SK-N-SH (cell line): ENCODE measurements around the gene LOXL4. TPM values are rescaled to one million over a fixed set of nuclear protein-coding genes. Genes with fewer than 3 reads are reported as not detected.
A peak's percentile ranks its signal among the peaks of the same experiment; 100 is the strongest.

Experiments
- CTCF ChIA-PET: fragments of 300-600, 350-600 bp; formaldehyde crosslinking; extraction: SDS; loops from one replicate; lab custom pipeline; 2021; lab: Yijun Ruan, JAX
- POLR2A ChIA-PET: fragments of 350-600 bp; sonication (Branson Sonifier 250); formaldehyde crosslinking; extraction: SDS; loops from one replicate; lab custom pipeline; 2020; ENCODE audit warnings: antibody characterized with exemption, inconsistent platforms; lab: Yijun Ruan, JAX
- DNase-seq: peaks from one replicate; pipeline ENCODE4 v3.0.0; 2012
- H2AFZ ChIP-seq: fragments of 200-600 bp; sonication (generic); 2 replicates; pipeline ENCODE4 v1.8.1; 2016; ENCODE audit warnings: antibody characterized with exemption, mild to moderate bottlenecking, low read depth
- H3F3A ChIP-seq: fragments of 200-600 bp; sonication (generic); replicated peaks from 2 replicates; pipeline ENCODE3; 2016; ENCODE audit warnings: antibody characterized with exemption, mild to moderate bottlenecking; ENCODE audit not compliant: insufficient read depth
- H3K27ac ChIP-seq, 2 experiments: fragments of 200-500 bp in 1 of 2; fragments of 200-600 bp in 1 of 2; sonication (Bioruptor generic) in 1 of 2; sonication (generic), shearing (Covaris generic) in 1 of 2; 2 replicates each; pipeline versions ENCODE4 v1.5.1 to v1.6.1; 2014 to 2016; ENCODE audit warnings: low read depth in 2 of 2, inconsistent platforms in 1 of 2, low read length in 1 of 2, mild to moderate bottlenecking in 1 of 2, mixed read lengths in 1 of 2
- H3K27me3 ChIP-seq: fragments of 200-600 bp; sonication (generic), shearing (Covaris generic); 2 replicates; pipeline ENCODE4 v1.6.1; 2016; ENCODE audit warnings: mixed run types; ENCODE audit not compliant: insufficient read depth
- H3K36me3 ChIP-seq, 2 experiments: fragments of 200-500 bp in 1 of 2; fragments of 200-600 bp in 1 of 2; sonication (Bioruptor generic) in 1 of 2; sonication (generic) in 1 of 2; replicated peaks in 1 of 2; 2 replicates each; pipeline versions ENCODE3 to v1.5.1; 2014 to 2016; ENCODE audit warnings: low read length in 1 of 2, mild to moderate bottlenecking in 1 of 2; ENCODE audit not compliant: insufficient read depth in 2 of 2, control insufficient read depth in 1 of 2
- H3K4me1 ChIP-seq, 2 experiments: fragments of 200-500 bp in 1 of 2; fragments of 200-600 bp in 1 of 2; sonication (Bioruptor generic) in 1 of 2; sonication (generic), shearing (Covaris generic) in 1 of 2; 2 replicates each; pipeline versions ENCODE4 v1.5.1 to v1.6.1; 2014 to 2016; ENCODE audit warnings: low read depth in 1 of 2, low read length in 1 of 2, mixed run types in 1 of 2; ENCODE audit not compliant: insufficient read depth in 2 of 2, control insufficient read depth in 1 of 2
- H3K4me2 ChIP-seq: fragments of 200-600 bp; sonication (generic), shearing (Covaris generic); 2 replicates; pipeline ENCODE4 v1.6.1; 2017; ENCODE audit warnings: mixed run types
- H3K4me3 ChIP-seq, 2 experiments: fragments of 200-500 bp in 1 of 2; fragments of 200-600 bp in 1 of 2; sonication (Bioruptor generic) in 1 of 2; sonication (generic), shearing (Covaris generic) in 1 of 2; 2 replicates each; pipeline versions ENCODE4 v1.5.1 to v1.8.1; 2014 to 2016; ENCODE audit warnings: low read depth in 2 of 2, inconsistent platforms in 1 of 2, low read length in 1 of 2, mild to moderate bottlenecking in 1 of 2, mixed read lengths in 1 of 2, moderate library complexity in 1 of 2
- H3K79me2 ChIP-seq: fragments of 200-600 bp; sonication (generic); 2 replicates; pipeline ENCODE4 v1.8.1; 2017; ENCODE audit warnings: mild to moderate bottlenecking; ENCODE audit not compliant: insufficient read depth
- H3K9ac ChIP-seq: fragments of 200-600 bp; sonication (generic); 2 replicates; pipeline ENCODE4 v1.6.1; 2017; ENCODE audit warnings: mixed run types
- H3K9me2 ChIP-seq: fragments of 200-600 bp; sonication (generic); 2 replicates; pipeline ENCODE4 v1.6.1; 2017; ENCODE audit warnings: mixed run types
- H3K9me3 ChIP-seq: fragments of 200-600 bp; sonication (generic); 2 replicates; pipeline ENCODE4 v1.6.1; 2017; ENCODE audit warnings: mixed run types, mild to moderate bottlenecking, moderate library complexity
- H4K20me1 ChIP-seq: fragments of 200-600 bp; sonication (generic); 2 replicates; pipeline ENCODE4 v1.6.1; 2017; ENCODE audit warnings: mild to moderate bottlenecking, mixed run types; ENCODE audit not compliant: insufficient read depth
- CHD2 ChIP-seq: fragments of 150-350 bp; IDR thresholded peaks from 2 replicates; pipeline ENCODE4 v1.6.1; 2018; ENCODE audit warnings: low read length; ENCODE audit not compliant: partially characterized antibody
- CTCF ChIP-seq: fragments of 200-600 bp; sonication (generic); IDR thresholded peaks from 2 replicates; pipeline ENCODE4 v1.6.1; 2017; ENCODE audit warnings: antibody characterized with exemption, mild to moderate bottlenecking, moderate library complexity
- FOSL2 ChIP-seq: IDR thresholded peaks from 2 replicates; pipeline ENCODE4 v1.4.0; 2012; ENCODE audit warnings: low read depth, mild to moderate bottlenecking, moderate library complexity, borderline replicate concordance
- FOXJ3 ChIP-seq: sonication (generic); formaldehyde crosslinking; IDR thresholded peaks from 2 replicates; pipeline ENCODE4 v1.5.1; 2020; ENCODE audit warnings: mild to moderate bottlenecking, missing genetic modification reagents
- GABPA ChIP-seq: IDR thresholded peaks from 2 replicates; pipeline ENCODE4 v1.4.0; 2012; ENCODE audit warnings: low read depth, mild to moderate bottlenecking
- IRF3 ChIP-seq: fragments of 150-350 bp; IDR thresholded peaks from 2 replicates; pipeline ENCODE4 v1.6.1; 2016; ENCODE audit warnings: mild to moderate bottlenecking, low read depth, low read length
- JUND ChIP-seq: IDR thresholded peaks from 2 replicates; pipeline ENCODE4 v1.4.0; 2012
- MEF2A ChIP-seq: IDR thresholded peaks from 2 replicates; pipeline ENCODE4 v1.4.0; 2012; ENCODE audit warnings: low read depth, borderline replicate concordance
- NRF1 ChIP-seq: IDR thresholded peaks from 2 replicates; pipeline ENCODE4 v1.6.1; 2012; ENCODE audit warnings: low read depth, mild to moderate bottlenecking, low read length
- POLR2AphosphoS5 ChIP-seq: IDR thresholded peaks from 2 replicates; pipeline ENCODE4 v1.6.1; 2012; ENCODE audit warnings: low read depth, low read length
- RAD21 ChIP-seq: IDR thresholded peaks from 2 replicates; pipeline ENCODE4 v1.6.1; 2012; ENCODE audit warnings: mild to moderate bottlenecking, low read length
- RXRA ChIP-seq: IDR thresholded peaks from 2 replicates; pipeline ENCODE4 v1.4.0; 2012; ENCODE audit warnings: low read depth, mild to moderate bottlenecking, borderline replicate concordance
- SIN3A ChIP-seq: IDR thresholded peaks from 2 replicates; pipeline ENCODE4 v1.6.1; 2012; ENCODE audit warnings: low read depth, mild to moderate bottlenecking, low read length, moderate library complexity, borderline replicate concordance
- SMC3 ChIP-seq: IDR thresholded peaks from 2 replicates; pipeline ENCODE4 v1.6.1; 2012; ENCODE audit warnings: low read depth, low read length, improper control_type of control experiment
- TAF1 ChIP-seq: IDR thresholded peaks from 2 replicates; pipeline ENCODE4 v1.6.1; 2012; ENCODE audit warnings: low read depth, mild to moderate bottlenecking, low read length, moderate library complexity, borderline replicate concordance
- TEAD4 ChIP-seq: IDR thresholded peaks from 2 replicates; pipeline ENCODE4 v1.4.0; 2012; ENCODE audit warnings: mild to moderate bottlenecking, borderline replicate concordance; ENCODE audit not compliant: insufficient read depth
- USF1 ChIP-seq: IDR thresholded peaks from 2 replicates; pipeline ENCODE4 v1.4.0; 2012; ENCODE audit warnings: low read depth, borderline replicate concordance
- USF2 ChIP-seq: fragments of 150-350 bp; IDR thresholded peaks from 2 replicates; pipeline ENCODE4 v1.6.1; 2017; ENCODE audit warnings: antibody characterized with exemption, low read length, low read depth, borderline replicate concordance
- YY1 ChIP-seq: IDR thresholded peaks from 2 replicates; pipeline ENCODE4 v1.4.0; 2012; ENCODE audit warnings: low read depth, mild to moderate bottlenecking
- WGBS: methylation state at CpG from one replicate; pipeline ENCODE4 v1.1.6; 2017; ENCODE audit warnings: low lambda C conversion rate; 5-methylcytosine and 5-hydroxymethylcytosine counted together
- polyA plus RNA-seq, 3 experiments: library from polyadenylated mRNA; depleted of rRNA; stranded (reverse); fragments of >200 nt; gene quantifications; 2 replicates each; pipeline ENCODE4 v1.2.3, GENCODE V29; 2012

The LOXL4 gene
- 1.4 and 1.7 TPM in 2 replicates for polyA plus RNA-seq (2012; rRNA removed)
- 0.76 and 1.4 TPM in 2 replicates for polyA plus RNA-seq (2012; cell fraction: cytosol; rRNA removed)
- polyA plus RNA-seq (2012; cell fraction: nucleus; rRNA removed): 1.8 and 2.2 TPM in 2 replicates

- no peaks in the 10 kb centered on the region for H4K20me1 ChIP-seq
- WGBS: 29% methylated on average over 11 of the region's 75 CpGs
- CTCF ChIA-PET: interaction anchor here (1.0 to 8.2 kb wide), 4 partner anchors 15 to 41 kb away, joined by 3 to 64 read pairs (median 4); no protein-coding TSS in a partner anchor
Observed at GRCh38 chr10:98267894-98268693, at the start of gene LOXL4. TSS of gene LOXL4 (minus strand) at chr10:98268194. CDS start at chr10:98263019, 5,175 bp downstream.

More at GRCh38 chr10:98267894-98268693, at the start of gene LOXL4:
- Histone ChIP-seq H3K27ac (no peak within 1 kb of the TSS), H3K4me2 (peak within 1 kb of the TSS; percentile 67), H3K9ac (no peak within 1 kb of the TSS), H3K4me1 (peaks cover 11 to 27% of the 10 kb centered on the region in 2 experiments; a peak in 1 of 4 replicates), H2AFZ (peak within 1 kb of the TSS; percentile 86; the same call in 1 of the 2 replicates), H3K27me3 (no peaks in the 10 kb centered on the region), H3K9me2 (no peaks in the 10 kb centered on the region), H3K9me3 (no peaks in the 10 kb centered on the region), H3K79me2 (no peaks in the 10 kb centered on the region), H3K4me3 (peak within 1 kb of the TSS in 1 of 2 experiments; percentile 40; a peak in 2 of 4 replicates), H3F3A (peaks cover 4% of the 10 kb centered on the region), H3K36me3 (no peaks in the 10 kb centered on the region)
- POLR2A ChIA-PET: interaction anchor here (0.7 to 1.4 kb wide), 2 partner anchors 41 to 42 kb away, joined by 3 to 10 read pairs; no protein-coding TSS in a partner anchor
- peak; percentile 89 for DNase-seq
- no peak for TF ChIP-seq FOXJ3 (CRISPR knock-in tag)
- no peak for TF ChIP-seq NRF1
- no peak for TF ChIP-seq FOSL2
- no peak for TF ChIP-seq TEAD4
- TF ChIP-seq POLR2AphosphoS5: no peak
- no peak for TF ChIP-seq JUND
- no peak for TF ChIP-seq CTCF
- no peak for TF ChIP-seq IRF3
- no peak for TF ChIP-seq CHD2
- no peak for TF ChIP-seq USF1
- no peak for TF ChIP-seq SIN3A
- no peak for TF ChIP-seq GABPA
- TF ChIP-seq RAD21: no peak
- no peak for TF ChIP-seq YY1
- TF ChIP-seq MEF2A: no peak
- TF ChIP-seq SMC3: no peak
- no peak for TF ChIP-seq USF2
- TF ChIP-seq RXRA: no peak
- no peak for TF ChIP-seq TAF1
- TF ChIP-seq, all 33 proteins: peak for 0
